MM.1S (cell line): Measurements from ENCODE around the gene GABRG3.
"Not testable (repeated sequence)": the region's sequence is repeated elsewhere in the genome, so short reads cannot be mapped to it uniquely, and the experiment has no call there.

Experiments
- DNase-seq: peaks from one replicate; pipeline ENCODE4 v3.0.0-alpha.2; 2015
- H2AFZ ChIP-seq: fragments of 300-600 bp; sonication (generic); 2 replicates; pipeline ENCODE4 v1.6.0; 2016; ENCODE audit warnings: antibody characterized with exemption, low read length
- H3F3A ChIP-seq: fragments of 300-600 bp; sonication (generic); 2 replicates; pipeline ENCODE4 v1.6.1; 2016; ENCODE audit warnings: mild to moderate bottlenecking, antibody characterized with exemption, low read length, moderate library complexity, mixed read lengths; ENCODE audit not compliant: insufficient read depth
- H3K27ac ChIP-seq: fragments of 300-600 bp; sonication (generic); 2 replicates; pipeline ENCODE4 v1.5.1; 2016; ENCODE audit warnings: mild to moderate bottlenecking, low read length
- H3K27me3 ChIP-seq: fragments of 300-600 bp; sonication (generic); replicated peaks from 2 replicates; pipeline ENCODE4 v1.6.0; 2016; ENCODE audit warnings: low read length; ENCODE audit not compliant: insufficient read depth
- H3K36me3 ChIP-seq: fragments of 300-600 bp; sonication (generic); replicated peaks from 2 replicates; pipeline ENCODE4 v1.6.1; 2016; ENCODE audit warnings: mild to moderate bottlenecking, low read length, mixed read lengths; ENCODE audit not compliant: insufficient read depth
- H3K4me1 ChIP-seq: fragments of 300-600 bp; sonication (generic); 2 replicates; pipeline ENCODE4 v1.6.1; 2016; ENCODE audit warnings: low read length, mixed read lengths
- H3K4me2 ChIP-seq: fragments of 300-600 bp; sonication (generic); 2 replicates; pipeline ENCODE4 v1.6.0; 2016; ENCODE audit warnings: low read depth, low read length
- H3K4me3 ChIP-seq: fragments of 300-600 bp; sonication (generic); 2 replicates; pipeline ENCODE4 v1.5.1; 2016; ENCODE audit warnings: low read length, mixed read lengths
- H3K79me2 ChIP-seq: fragments of 300-600 bp; sonication (generic); 2 replicates; pipeline ENCODE4 v1.6.1; 2016; ENCODE audit warnings: mixed run types, low read length, mixed read lengths
- H3K9ac ChIP-seq: fragments of 300-600 bp; sonication (generic); 2 replicates; pipeline ENCODE4 v1.6.1; 2016; ENCODE audit warnings: low read length, mixed read lengths
- H3K9me2 ChIP-seq: fragments of 300-600 bp; sonication (generic); replicated peaks from 2 replicates; pipeline ENCODE4 v1.6.1; 2016; ENCODE audit warnings: mild to moderate bottlenecking, low read length, mixed read lengths; ENCODE audit not compliant: insufficient read depth
- H3K9me3 ChIP-seq: fragments of 300-600 bp; sonication (generic); replicated peaks from 2 replicates; pipeline ENCODE4 v1.6.1; 2016; ENCODE audit warnings: mild to moderate bottlenecking, low read length, mixed read lengths; ENCODE audit not compliant: insufficient read depth
- H4K20me1 ChIP-seq: fragments of 300-600 bp; sonication (generic); 2 replicates; pipeline ENCODE4 v1.6.1; 2016; ENCODE audit warnings: mild to moderate bottlenecking, low read length, moderate library complexity, mixed read lengths; ENCODE audit not compliant: insufficient read depth
- CTCF ChIP-seq: fragments of 300-600 bp; sonication (generic); IDR thresholded peaks from 2 replicates; pipeline ENCODE4 v1.5.1; 2016; ENCODE audit warnings: antibody characterized with exemption, low read length, mixed read lengths
- EZH2 ChIP-seq: fragments of 300-600 bp; sonication (generic); optimal IDR thresholded peaks from 2 replicates; pipeline ENCODE3; 2017; ENCODE audit warnings: low read depth, mild to moderate bottlenecking, antibody characterized with exemption, low read length, mixed read lengths
- EZH2phosphoT487 ChIP-seq: fragments of 300-600 bp; sonication (generic); IDR thresholded peaks from 2 replicates; pipeline ENCODE4 v1.6.1; 2018; ENCODE audit warnings: antibody characterized with exemption, low read length

The GABRG3 gene

GRCh38 chr15:27182561-27183110 is 211.7 kb downstream of the GABRG3 start:
- Histone ChIP-seq H3K4me3 (no peak overlapping the region), H3K4me1 (no peaks in the 10 kb centered on the region), H3K27ac (no peak overlapping the region), H3K9me2 (no peaks in the 10 kb centered on the region), H2AFZ (no peak overlapping the region), H3K36me3 (no peaks in the 10 kb centered on the region), H4K20me1 (no peaks in the 10 kb centered on the region), H3K79me2 (no peaks in the 10 kb centered on the region), H3K9me3 (no peaks in the 10 kb centered on the region), H3K4me2 (no peak overlapping the region), H3K9ac (no peak overlapping the region), H3F3A (no peaks in the 10 kb centered on the region), H3K27me3 (no peaks in the 10 kb centered on the region)
- no peak for TF ChIP-seq EZH2
- TF ChIP-seq CTCF: no peak
- no peak for TF ChIP-seq EZH2phosphoT487
- DNase-seq: no peak

- Histone ChIP-seq H2AFZ (no peak overlapping the region), H3K4me1 (no peaks in the 10 kb centered on the region), H3K27ac (no peak overlapping the region), H3K36me3 (no peaks in the 10 kb centered on the region), H3K4me3 (no peak overlapping the region), H3K4me2 (no peak overlapping the region), H3K9me3 (no peaks in the 10 kb centered on the region), H3K79me2 (no peaks in the 10 kb centered on the region), H3K9me2 (no peaks in the 10 kb centered on the region), H3K9ac (no peak overlapping the region), H3F3A (no peaks in the 10 kb centered on the region), H3K27me3 (no peaks in the 10 kb centered on the region), H4K20me1 (no peaks in the 10 kb centered on the region)
- TF ChIP-seq EZH2phosphoT487 (no peak), CTCF (no peak), EZH2 (no peak)
- DNase-seq: no peak
Measured at GRCh38 chr15:27183201-27183600, 212.2 kb downstream of the GABRG3 start.

- H3K4me2 ChIP-seq, H3K9me3 ChIP-seq, H3K9me2 ChIP-seq, H3K9ac ChIP-seq, H3K27ac ChIP-seq, H4K20me1 ChIP-seq, H3K27me3 ChIP-seq, H3K4me1 ChIP-seq, H3K36me3 ChIP-seq, H3K4me3 ChIP-seq, H3F3A ChIP-seq, DNase-seq, H3K79me2 ChIP-seq, H2AFZ ChIP-seq: not testable (repeated sequence)
Measured at GRCh38 chr15:27191515-27191914, 220.5 kb downstream of the GABRG3 start.

- H2AFZ ChIP-seq: no peak overlapping the region
- H3K9ac ChIP-seq: no peak overlapping the region
- no peaks in the 10 kb centered on the region for H4K20me1 ChIP-seq
- H3K4me1 ChIP-seq: no peaks in the 10 kb centered on the region
- H3K9me3 ChIP-seq: no peaks in the 10 kb centered on the region
- H3K4me2 ChIP-seq: no peak overlapping the region
- no peak overlapping the region for H3K4me3 ChIP-seq
- H3K27me3 ChIP-seq: no peaks in the 10 kb centered on the region
- TF ChIP-seq CTCF (no peak), EZH2 (no peak), EZH2phosphoT487 (no peak)
- no peaks in the 10 kb centered on the region for H3K36me3 ChIP-seq
- no peaks in the 10 kb centered on the region for H3F3A ChIP-seq
- H3K27ac ChIP-seq: no peak overlapping the region
- no peak for DNase-seq
- H3K9me2 ChIP-seq: no peaks in the 10 kb centered on the region
- no peaks in the 10 kb centered on the region for H3K79me2 ChIP-seq
Measured at GRCh38 chr15:27196691-27197090, 225.7 kb downstream of the GABRG3 start.
